GM19395 (cell line): ENCODE results near the gene FGB.
A peak's percentile ranks its signal among the peaks of the same experiment; 100 is the strongest.
"Not testable (repeated sequence)": the region's sequence is repeated elsewhere in the genome, so short reads cannot be mapped to it uniquely, and the experiment has no call there.

Experiments used
- ATAC-seq: cut with Tn5 transposase; IDR thresholded peaks from one replicate; pipeline ENCODE4 v1.9.1; 2021; ENCODE audit warnings: mild to moderate bottlenecking, moderate library complexity; ENCODE audit not compliant: unreplicated experiment

The FGB gene

GRCh38 chr4:154594343-154594742 is 31.5 kb downstream of the FGB start:
- not testable (repeated sequence) for ATAC-seq

- no peak for ATAC-seq
Measured at GRCh38 chr4:154595807-154596206, 33.0 kb downstream of the FGB start.

- ATAC-seq = not testable (repeated sequence)
Measured at GRCh38 chr4:154597281-154597680, 34.5 kb downstream of the FGB start.

- no peak for ATAC-seq
Measured at GRCh38 chr4:154597798-154598774, 35.3 kb downstream of the FGB start.

GRCh38 chr4:154602404-154603020 is 39.7 kb downstream of the FGB start:
- ATAC-seq = no peak

- no peak for ATAC-seq
Measured at GRCh38 chr4:154603033-154603943, 40.5 kb downstream of the FGB start.

GRCh38 chr4:154604696-154605200 is 41.9 kb downstream of the FGB start:
- no peak for ATAC-seq

GRCh38 chr4:154606728-154607723 is 44.2 kb downstream of the FGB start:
- no peak for ATAC-seq

- ATAC-seq = no peak
Measured at GRCh38 chr4:154608361-154609252, 45.8 kb downstream of the FGB start.

GRCh38 chr4:154609532-154609931 is 46.7 kb downstream of the FGB start:
- no peak for ATAC-seq

GRCh38 chr4:154610582-154610981 is 47.8 kb downstream of the FGB start:
- no peak for ATAC-seq

- ATAC-seq = no peak
Measured at GRCh38 chr4:154611833-154612232, 49.0 kb downstream of the FGB start.

- no peak for ATAC-seq
Measured at GRCh38 chr4:154612472-154613414, 49.9 kb downstream of the FGB start, which contains the start of gene FGG. Gene FGG (minus strand): TSS chr4:154612656. CDS start chr4:154612609, 47 bp downstream.

GRCh38 chr4:154614306-154614705 is 51.5 kb downstream of the FGB start:
- ATAC-seq = no peak

GRCh38 chr4:154615211-154615610 is 52.4 kb downstream of the FGB start:
- no peak for ATAC-seq

- ATAC-seq = peak; percentile 7
Measured at GRCh38 chr4:154616287-154616686, 53.5 kb downstream of the FGB start.

GRCh38 chr4:154616731-154617130 is 53.9 kb downstream of the FGB start:
- peak; percentile 97 for ATAC-seq
